ENCODE results near the gene VWCE. TPM values are rescaled to one million over a fixed set of nuclear protein-coding genes. Genes with fewer than 3 reads are reported as not detected.

VWCE gene
- polyA plus RNA-seq, 3 donors = 0.05 to 0.23 TPM; not detected in 1

- WGBS (ENCODE audit: insufficient coverage) = 94% methylated on average over 9 of the region's 14 CpGs
- no peak overlapping the region for H3K4me2 ChIP-seq (replicated peaks; ENCODE audit: extremely low read depth, low read length, poor library complexity, severe bottlenecking)
- TF ChIP-seq CTCF (IDR thresholded peaks at IDR 0.05) = no peak
- H3K36me3 ChIP-seq (replicated peaks in 1 of 2; ENCODE audit: control insufficient read depth in 1 of 2, insufficient read depth in 2 of 2, low read length in 2 of 2) = no peaks in the 10 kb centered on the region
- Mint-ChIP-seq H3K27ac (peak overlapping the region in 2 of 7 donors; percentile 32 to 47), H3K4me3 (no peak overlapping the region), H3K27me3 (ENCODE audit: low read depth in 3 of 3) (peaks cover 10 to 13% (median 12%) of the 10 kb centered on the region in 3 donors), H3K4me1 (peaks cover 3% of the 10 kb centered on the region), H3K9me3 (peaks cover 0 to 7% (median 0%) of the 10 kb centered on the region in 7 donors), H3K36me3 (no peaks in the 10 kb centered on the region)
- H2AFZ ChIP-seq (ENCODE audit: insufficient read depth, low read depth, low read length, poor library complexity, severe bottlenecking) = no peak overlapping the region
- intact Hi-C loops (cut with micrococcal nuclease) = no loop called here
- no peak for DNase-seq
- H3K9me3 ChIP-seq (replicated peaks in 1 of 2; ENCODE audit: control insufficient read depth in 1 of 2, insufficient read depth in 1 of 2, low read length in 2 of 2) = no peaks in the 10 kb centered on the region
- no peaks in the 10 kb centered on the region for H3K79me2 ChIP-seq (ENCODE audit: insufficient read depth, low read length)
- H3K27me3 ChIP-seq (ENCODE audit: control insufficient read depth in 2 of 2, insufficient read depth in 2 of 2, low read length in 2 of 2) = peaks cover 2 to 9% of the 10 kb centered on the region in 2 donors
- no peaks in the 10 kb centered on the region for H4K20me1 ChIP-seq (ENCODE audit: insufficient read depth, low read length)
- H3K4me3 ChIP-seq (replicated peaks in 1 of 3; ENCODE audit: low read depth in 2 of 3, low read length in 3 of 3) = no peak overlapping the region
- no peaks in the 10 kb centered on the region for H3K4me1 ChIP-seq (ENCODE audit: control insufficient read depth in 1 of 2, insufficient read depth in 2 of 2, low read length in 2 of 2)
- no peak overlapping the region for H3K27ac ChIP-seq (ENCODE audit: low read depth in 1 of 2, low read length in 2 of 2)
- no peak overlapping the region for H3K9ac ChIP-seq (ENCODE audit: insufficient read depth, low read length, poor library complexity, severe bottlenecking)
These were observed 7.7 kb downstream of the VWCE start for GRCh38 chr11:61287338-61287977.

- Mint-ChIP-seq H3K4me1 (peaks cover 5% of the 10 kb centered on the region), H3K27ac (no peak overlapping the region), H3K4me3 (no peak overlapping the region), H3K27me3 (ENCODE audit: low read depth in 3 of 3) (peaks cover 2 to 6% (median 5%) of the 10 kb centered on the region in 3 donors), H3K9me3 (peaks cover 0 to 6% (median 1%) of the 10 kb centered on the region in 7 donors), H3K36me3 (no peaks in the 10 kb centered on the region)
- Histone ChIP-seq H3K4me2 (replicated peaks; ENCODE audit: extremely low read depth, low read length, poor library complexity, severe bottlenecking) (no peak overlapping the region), H3K9ac (ENCODE audit: insufficient read depth, low read length, poor library complexity, severe bottlenecking) (no peak overlapping the region), H3K27me3 (ENCODE audit: control insufficient read depth in 2 of 2, insufficient read depth in 2 of 2, low read length in 2 of 2) (no peaks in the 10 kb centered on the region), H4K20me1 (ENCODE audit: insufficient read depth, low read length) (no peaks in the 10 kb centered on the region), H2AFZ (ENCODE audit: insufficient read depth, low read depth, low read length, poor library complexity, severe bottlenecking) (no peak overlapping the region), H3K27ac (ENCODE audit: low read depth in 1 of 2, low read length in 2 of 2) (no peak overlapping the region), H3K4me3 (replicated peaks in 1 of 3; ENCODE audit: low read depth in 2 of 3, low read length in 3 of 3) (no peak overlapping the region), H3K9me3 (replicated peaks in 1 of 2; ENCODE audit: control insufficient read depth in 1 of 2, insufficient read depth in 1 of 2, low read length in 2 of 2) (no peaks in the 10 kb centered on the region), H3K4me1 (ENCODE audit: control insufficient read depth in 1 of 2, insufficient read depth in 2 of 2, low read length in 2 of 2) (no peaks in the 10 kb centered on the region), H3K79me2 (ENCODE audit: insufficient read depth, low read length) (no peaks in the 10 kb centered on the region), H3K36me3 (replicated peaks in 1 of 2; ENCODE audit: control insufficient read depth in 1 of 2, insufficient read depth in 2 of 2, low read length in 2 of 2) (no peaks in the 10 kb centered on the region)
- no peak for DNase-seq
- 100% methylated on average over 2 of the region's 4 CpGs for WGBS (ENCODE audit: insufficient coverage)
- no peak for TF ChIP-seq CTCF (IDR thresholded peaks at IDR 0.05)
- intact Hi-C loops (cut with micrococcal nuclease) = no loop called here
These were observed 11.5 kb downstream of the VWCE start for GRCh38 chr11:61283613-61284012.

Data from CD14-positive monocyte (primary cell).